Esophagus muscularis mucosa (tissue), 3 donors: ENCODE results near the gene CHD1L.
"Not testable (repeated sequence)": the region's sequence is repeated elsewhere in the genome, so short reads cannot be mapped to it uniquely, and the experiment has no call there.

Experiments used
- CTCF ChIP-seq, 3 experiments: fragments of 200-600 bp in 2 of 3; fragments of 450-650 bp in 1 of 3; sonication (generic) in 2 of 3; IDR thresholded peaks; one replicate each; pipeline ENCODE4 v1.5.1; 2017 to 2019; ENCODE audit warnings: antibody characterized with exemption in 3 of 3, mild to moderate bottlenecking in 2 of 3, moderate library complexity in 1 of 3
- POLR2A ChIP-seq: fragments of 450-650 bp; IDR thresholded peaks from one replicate; pipeline ENCODE4 v1.6.1; 2017; ENCODE audit warnings: antibody characterized with exemption, moderate library complexity, mild to moderate bottlenecking, low read depth
- POLR2AphosphoS5 ChIP-seq, 2 donors: sonication (generic); formaldehyde crosslinking; IDR thresholded peaks; one replicate each; pipeline ENCODE4 v1.6.1; 2017; ENCODE audit warnings: antibody characterized with exemption in 2 of 2

- TF ChIP-seq CTCF (IDR thresholded peaks at IDR 0.05); POLR2A; POLR2AphosphoS5 (IDR thresholded peaks at IDR 0.05): not testable (repeated sequence)
Measured at GRCh38 chr1:147305803-147306202, 63.3 kb downstream of the CHD1L start.
